Measurements from ENCODE around the gene GABRR1. TPM values are rescaled to one million over a fixed set of nuclear protein-coding genes. Genes with fewer than 3 reads are reported as not detected.

The GABRR1 gene
- total RNA-seq, 2 donors from 2014 or later, result 5.4 TPM; not detected in 1

GRCh38 chr6:89251976-89252375 lies 34.8 kb upstream of the GABRR1 start:
- no peak for TF ChIP-seq CTCF (IDR thresholded peaks at IDR 0.05)
- DNase-seq (ENCODE audit: low spot score), result no peak
- ATAC-seq (ENCODE audit: insufficient number of reproducible peaks, low FRiP score, low read depth), result no peak

GRCh38 chr6:89251170-89251569 lies 34.0 kb upstream of the GABRR1 start:
- no peak for ATAC-seq (ENCODE audit: insufficient number of reproducible peaks, low FRiP score, low read depth)
- Histone ChIP-seq H3K9me3 (no peaks in the 10 kb centered on the region), H3K36me3 (no peaks in the 10 kb centered on the region), H3K4me3 (no peak overlapping the region), H3K27ac (no peak overlapping the region), H3K4me1 (ENCODE audit: control insufficient read depth in 1 of 2, low read depth in 2 of 2) (no peaks in the 10 kb centered on the region), H3K27me3 (replicated peaks; ENCODE audit: insufficient read depth) (no peaks in the 10 kb centered on the region)
- TF ChIP-seq CTCF (IDR thresholded peaks at IDR 0.05), result no peak
- no peak for DNase-seq (ENCODE audit: low spot score)

More at GRCh38 chr6:89251976-89252375, 34.8 kb upstream of the GABRR1 start:
- Histone ChIP-seq H3K9me3 (no peaks in the 10 kb centered on the region), H3K4me1 (ENCODE audit: control insufficient read depth in 1 of 2, low read depth in 2 of 2) (no peaks in the 10 kb centered on the region), H3K4me3 (no peak overlapping the region), H3K36me3 (no peaks in the 10 kb centered on the region), H3K27ac (no peak overlapping the region), H3K27me3 (replicated peaks; ENCODE audit: insufficient read depth) (no peaks in the 10 kb centered on the region)

- DNase-seq (ENCODE audit: low spot score), result no peak
- H3K27ac ChIP-seq, result no peak overlapping the region
- H3K4me3 ChIP-seq, result no peak overlapping the region
- H3K9me3 ChIP-seq, result no peaks in the 10 kb centered on the region
- no peak for ATAC-seq (ENCODE audit: insufficient number of reproducible peaks, low FRiP score, low read depth)
- no peak for TF ChIP-seq CTCF (IDR thresholded peaks at IDR 0.05)
- no peaks in the 10 kb centered on the region for H3K27me3 ChIP-seq (replicated peaks; ENCODE audit: insufficient read depth)
- no peaks in the 10 kb centered on the region for H3K4me1 ChIP-seq (ENCODE audit: control insufficient read depth in 1 of 2, low read depth in 2 of 2)
- H3K36me3 ChIP-seq, result no peaks in the 10 kb centered on the region
Observed at GRCh38 chr6:89250239-89250638, 33.1 kb upstream of the GABRR1 start.

GRCh38 chr6:89244241-89244985 lies 27.3 kb upstream of the GABRR1 start:
- no peaks in the 10 kb centered on the region for H3K36me3 ChIP-seq
- H3K4me1 ChIP-seq (ENCODE audit: control insufficient read depth in 1 of 2, low read depth in 2 of 2), result no peaks in the 10 kb centered on the region
- H3K27me3 ChIP-seq (replicated peaks; ENCODE audit: insufficient read depth), result no peaks in the 10 kb centered on the region
- no peak for TF ChIP-seq CTCF (IDR thresholded peaks at IDR 0.05)
- no peak for ATAC-seq (ENCODE audit: insufficient number of reproducible peaks, low FRiP score, low read depth)
- no peak for DNase-seq (ENCODE audit: low spot score)
- no peaks in the 10 kb centered on the region for H3K9me3 ChIP-seq
- no peak overlapping the region for H3K27ac ChIP-seq
- H3K4me3 ChIP-seq, result no peak overlapping the region

GRCh38 chr6:89243331-89243629 lies 26.1 kb upstream of the GABRR1 start:
- H3K9me3 ChIP-seq, result no peaks in the 10 kb centered on the region
- no peaks in the 10 kb centered on the region for H3K27me3 ChIP-seq (replicated peaks; ENCODE audit: insufficient read depth)
- no peak for ATAC-seq (ENCODE audit: insufficient number of reproducible peaks, low FRiP score, low read depth)
- H3K27ac ChIP-seq, result no peak overlapping the region
- H3K4me3 ChIP-seq, result no peak overlapping the region
- no peak for TF ChIP-seq CTCF (IDR thresholded peaks at IDR 0.05)
- DNase-seq (ENCODE audit: low spot score), result no peak
- H3K36me3 ChIP-seq, result no peaks in the 10 kb centered on the region
- no peaks in the 10 kb centered on the region for H3K4me1 ChIP-seq (ENCODE audit: control insufficient read depth in 1 of 2, low read depth in 2 of 2)

All from thoracic aorta (tissue), 2 donors.